WTC11 (cell line): ENCODE measurements around the gene KRTAP9-4. TPM values are rescaled to one million over a fixed set of nuclear protein-coding genes. Genes with fewer than 3 reads are reported as not detected.
A peak's percentile ranks its signal among the peaks of the same experiment; 100 is the strongest.
"Not testable (repeated sequence)": the region's sequence is repeated elsewhere in the genome, so short reads cannot be mapped to it uniquely, and the experiment has no call there.

Source experiments
- ATAC-seq: fragments of 200-7000 bp; cut with Tn5 transposase; 2 replicates; pipeline ENCODE4 v1.10.0; 2021; ENCODE audit warnings: mild to moderate bottlenecking, moderate library complexity
- CTCF ChIA-PET: fragments of 300-600 bp; sonication (Branson Sonifier 250); formaldehyde crosslinking; loops from one replicate; lab custom pipeline; 2021; ENCODE audit warnings: antibody characterized with exemption; lab: Charles Lee
- POLR2A ChIA-PET: fragments of 350-600 bp; sonication (Branson Sonifier 250); formaldehyde crosslinking; loops from one replicate; lab custom pipeline; 2021; ENCODE audit warnings: antibody characterized with exemption; lab: Charles Lee
- DNase-seq: peaks from one replicate; pipeline ENCODE4 v3.0.0; 2021; ENCODE audit warnings: low spot score
- H3K27ac Mint-ChIP-seq: 2 replicates; pipeline ENCODE4 v1.8.0; 2021; ENCODE audit warnings: mixed read lengths
- H3K27me3 Mint-ChIP-seq: 2 replicates; pipeline ENCODE4 v1.8.0; 2021; ENCODE audit warnings: low read depth, mild to moderate bottlenecking, moderate library complexity, mixed read lengths
- H3K36me3 Mint-ChIP-seq: 2 replicates; pipeline ENCODE4 v1.8.0; 2021; ENCODE audit warnings: mixed read lengths
- H3K4me1 Mint-ChIP-seq: 2 replicates; pipeline ENCODE4 v1.8.0; 2022; ENCODE audit warnings: mixed read lengths
- H3K4me3 Mint-ChIP-seq: 2 replicates; pipeline ENCODE4 v1.8.0; 2021; ENCODE audit warnings: mild to moderate bottlenecking, moderate library complexity, mixed read lengths
- H3K9me3 Mint-ChIP-seq: 2 replicates; pipeline ENCODE4 v1.8.0; 2021; ENCODE audit warnings: mixed read lengths
- ATF2 ChIP-seq: sonication (generic); formaldehyde crosslinking; IDR thresholded peaks from 2 replicates; pipeline ENCODE4 v1.8.1; 2022; ENCODE audit warnings: low read depth, missing genetic modification reagents, borderline replicate concordance
- CREM ChIP-seq: sonication (generic); formaldehyde crosslinking; IDR thresholded peaks from 2 replicates; pipeline ENCODE4 v1.8.1; 2022; ENCODE audit warnings: mild to moderate bottlenecking, missing genetic modification reagents, moderate library complexity
- ETV6 ChIP-seq: sonication (generic); formaldehyde crosslinking; IDR thresholded peaks from 2 replicates; pipeline ENCODE4 v1.8.1; 2022; ENCODE audit warnings: mild to moderate bottlenecking, missing genetic modification reagents
- JAZF1 ChIP-seq: fragments of 250-450 bp; sonication (Bioruptor Pico); IDR thresholded peaks from 2 replicates; pipeline ENCODE4 v1.9.0; 2021; ENCODE audit warnings: moderate library complexity, mild to moderate bottlenecking, inconsistent platforms
- JUN ChIP-seq: sonication (generic); formaldehyde crosslinking; IDR thresholded peaks from 2 replicates; pipeline ENCODE4 v1.8.0; 2023; ENCODE audit warnings: mild to moderate bottlenecking, missing genetic modification reagents
- KAT7 ChIP-seq: sonication (generic); formaldehyde crosslinking; IDR thresholded peaks from 2 replicates; pipeline ENCODE4 v1.8.1; 2023; ENCODE audit warnings: missing genetic modification reagents, mild to moderate bottlenecking, borderline replicate concordance
- MXD4 ChIP-seq: fragments of 250-450 bp; sonication (Bioruptor Pico); IDR thresholded peaks from 2 replicates; pipeline ENCODE4 v1.8.0; 2021; ENCODE audit warnings: mild to moderate bottlenecking, moderate library complexity, borderline replicate concordance
- MYBL2 ChIP-seq: sonication (generic); formaldehyde crosslinking; IDR thresholded peaks from 2 replicates; pipeline ENCODE4 v1.8.1; 2023; ENCODE audit warnings: mild to moderate bottlenecking, moderate library complexity, missing genetic modification reagents
- NFE2L1 ChIP-seq: sonication (generic); formaldehyde crosslinking; IDR thresholded peaks from 2 replicates; pipeline ENCODE4 v1.8.1; 2023; ENCODE audit warnings: missing genetic modification reagents
- OVOL2 ChIP-seq: fragments of 250-450 bp; sonication (Bioruptor Pico); IDR thresholded peaks from 2 replicates; pipeline ENCODE4 v1.9.0; 2021; ENCODE audit warnings: mild to moderate bottlenecking, borderline replicate concordance
- PRDM15 ChIP-seq: sonication (generic); formaldehyde crosslinking; IDR thresholded peaks from 2 replicates; pipeline ENCODE4 v1.8.0; 2022; ENCODE audit warnings: missing genetic modification reagents
- SMAD3 ChIP-seq: sonication (generic); formaldehyde crosslinking; IDR thresholded peaks from 2 replicates; pipeline ENCODE4 v1.8.0; 2022; ENCODE audit warnings: missing genetic modification reagents, mild to moderate bottlenecking, borderline replicate concordance
- TEAD4 ChIP-seq: sonication (generic); formaldehyde crosslinking; IDR thresholded peaks from 2 replicates; pipeline ENCODE4 v1.8.0; 2022; ENCODE audit warnings: mild to moderate bottlenecking, missing genetic modification reagents
- ZNF138 ChIP-seq: sonication (generic); formaldehyde crosslinking; conservative IDR thresholded peaks from 2 replicates; pipeline ENCODE4 v1.8.1; 2022; ENCODE audit warnings: mild to moderate bottlenecking, moderate library complexity, missing genetic modification reagents
- ZNF423 ChIP-seq: fragments of 250-450 bp; sonication (Bioruptor Pico); IDR thresholded peaks from 2 replicates; pipeline ENCODE4 v2.1.2; 2022; ENCODE audit warnings: mild to moderate bottlenecking, moderate library complexity
- ZNF425 ChIP-seq: fragments of 250-450 bp; sonication (Bioruptor Pico); conservative IDR thresholded peaks from 2 replicates; pipeline ENCODE4 v1.9.0; 2021; ENCODE audit warnings: mild to moderate bottlenecking
- ZSCAN18 ChIP-seq: fragments of 250-450 bp; sonication (Bioruptor Pico); IDR thresholded peaks from 2 replicates; pipeline ENCODE4 v2.1.2; 2022; ENCODE audit warnings: mild to moderate bottlenecking, moderate library complexity
- total RNA-seq: library from RNA; stranded (reverse); gene quantifications from 3 replicates; pipeline ENCODE4 v1.2.3, GENCODE V29; 2021

KRTAP9-4 gene
- total RNA-seq, 1 experiment from 2014 or later: not detected

GRCh38 chr17:41254861-41255260, 5.4 kb downstream of the KRTAP9-4 start (continued):
- TF ChIP-seq PRDM15 (CRISPR knock-in tag): no peak
- TF ChIP-seq TEAD4: no peak
- TF ChIP-seq ZSCAN18 (CRISPR knock-in tag): no peak
- TF ChIP-seq ZNF138: no peak
- no peak for TF ChIP-seq SMAD3 (CRISPR knock-in tag)
- TF ChIP-seq ATF2 (CRISPR knock-in tag): no peak
- TF ChIP-seq, all 79 proteins: peak for 0

- H3K27ac Mint-ChIP-seq, H3K36me3 Mint-ChIP-seq, ATAC-seq, CTCF ChIA-PET, H3K4me1 Mint-ChIP-seq, H3K9me3 Mint-ChIP-seq, POLR2A ChIA-PET, H3K4me3 Mint-ChIP-seq, H3K27me3 Mint-ChIP-seq, DNase-seq: not testable (repeated sequence)
- TF ChIP-seq ZNF423 (CRISPR knock-in tag): peak; percentile 45
Observed at GRCh38 chr17:41255381-41256290, 6.1 kb downstream of the KRTAP9-4 start, which contains the start of gene KRTAP9-9. Gene KRTAP9-9, plus strand, starts transcription at chr17:41255384.

- H3K36me3 Mint-ChIP-seq: no peaks in the 10 kb centered on the region
- no peak for ATAC-seq
- TF ChIP-seq ETV6 (CRISPR knock-in tag) (no peak), ZNF425 (CRISPR knock-in tag) (no peak), KAT7 (no peak), NFE2L1 (no peak), MYBL2 (CRISPR knock-in tag) (no peak), OVOL2 (CRISPR knock-in tag) (no peak), ZNF423 (CRISPR knock-in tag) (no peak), PRDM15 (CRISPR knock-in tag) (no peak), MXD4 (CRISPR knock-in tag) (no peak), SMAD3 (CRISPR knock-in tag) (no peak), JAZF1 (CRISPR knock-in tag) (no peak), JUN (CRISPR knock-in tag) (no peak), CREM (CRISPR knock-in tag) (no peak)
- H3K27ac Mint-ChIP-seq: no peak overlapping the region
- ChIA-PET POLR2A (no interaction called here), CTCF (no interaction called here)
- no peak for DNase-seq
- no peaks in the 10 kb centered on the region for H3K4me1 Mint-ChIP-seq
- no peaks in the 10 kb centered on the region for H3K9me3 Mint-ChIP-seq
- H3K4me3 Mint-ChIP-seq: no peak overlapping the region
- H3K27me3 Mint-ChIP-seq: no peaks in the 10 kb centered on the region; the same call in 1 of the 2 replicates
Observed at GRCh38 chr17:41256291-41256685, 6.8 kb downstream of the KRTAP9-4 start.
